Endodermal cell (in vitro differentiated cells): Measurements from ENCODE around the gene RIT2. TPM values are rescaled to one million over a fixed set of nuclear protein-coding genes. Genes with fewer than 3 reads are reported as not detected.
A peak's percentile ranks its signal among the peaks of the same experiment; 100 is the strongest.

ENCODE experiments used
- DNase-seq: peaks from one replicate; pipeline ENCODE4 v3.0.0-alpha.2; 2017
- H3K27ac ChIP-seq: 2 replicates; pipeline ENCODE4 v1.5.1; 2013; ENCODE audit warnings: mild to moderate bottlenecking, low read depth, low read length, moderate library complexity
- H3K27me3 ChIP-seq: 2 replicates; pipeline ENCODE4 v1.6.1; 2013; ENCODE audit warnings: mild to moderate bottlenecking, low read length, moderate library complexity; ENCODE audit not compliant: insufficient read depth, control insufficient read depth, poor library complexity, severe bottlenecking
- H3K36me3 ChIP-seq: 2 replicates; pipeline ENCODE4 v1.7.0; 2013; ENCODE audit warnings: mild to moderate bottlenecking, low read length, moderate library complexity; ENCODE audit not compliant: control insufficient read depth, insufficient read depth
- H3K4me1 ChIP-seq: one replicate; pipeline ENCODE4 v1.7.0; 2013; ENCODE audit warnings: low read length; ENCODE audit not compliant: control insufficient read depth, insufficient read depth
- H3K4me3 ChIP-seq: 2 replicates; pipeline ENCODE4 v1.5.1; 2013; ENCODE audit warnings: mild to moderate bottlenecking, low read length, moderate library complexity
- H3K9ac ChIP-seq: 2 replicates; pipeline ENCODE4 v1.6.1; 2013; ENCODE audit warnings: mild to moderate bottlenecking, low read length, moderate library complexity; ENCODE audit not compliant: poor library complexity, severe bottlenecking; ENCODE audit errors: extremely low read depth
- H3K9me3 ChIP-seq: 2 replicates; pipeline ENCODE4 v1.6.1; 2013; ENCODE audit warnings: mild to moderate bottlenecking, low read length, moderate library complexity; ENCODE audit not compliant: control insufficient read depth
- H3K27ac Mint-ChIP-seq: 2 replicates; pipeline ENCODE4 v1.8.0; 2020; ENCODE audit warnings: mixed read lengths
- H3K27me3 Mint-ChIP-seq: 2 replicates; pipeline ENCODE4 v1.8.0; 2021; ENCODE audit warnings: mild to moderate bottlenecking, mixed read lengths; ENCODE audit not compliant: insufficient read depth
- H3K36me3 Mint-ChIP-seq: 2 replicates; pipeline ENCODE4 v1.8.0; 2020; ENCODE audit warnings: low read depth, mixed read lengths
- H3K4me1 Mint-ChIP-seq: 2 replicates; pipeline ENCODE4 v1.8.0; 2020; ENCODE audit warnings: mixed read lengths
- H3K4me3 Mint-ChIP-seq: 2 replicates; pipeline ENCODE4 v1.8.0; 2020; ENCODE audit warnings: mild to moderate bottlenecking, moderate library complexity, mixed read lengths
- H3K9me3 Mint-ChIP-seq: 2 replicates; pipeline ENCODE4 v1.8.0; 2020; ENCODE audit warnings: mild to moderate bottlenecking, mixed read lengths
- whole genome bisulfite sequencing, 2 experiments: methylation state at CpG; one replicate each; pipeline versions ENCODE4 v1.1.5 to v1.1.7; 2013; ENCODE audit warnings: missing lambda C conversion rate in 2 of 2, mixed read lengths in 1 of 2; ENCODE audit not compliant: insufficient coverage in 1 of 2, insufficient read length in 1 of 2; 5-methylcytosine and 5-hydroxymethylcytosine counted together
- total RNA-seq, 2 donors: library from RNA; stranded (reverse); fragmentation: NEBNext Ultra II Directional in 1 of 2; extraction: Animal tissue kit (Norgen Biotek cat#: 25700) in 1 of 2; gene quantifications; 2 replicates in 1 of 2; 3 replicates in 1 of 2; pipeline ENCODE4 v1.2.1, GENCODE V29; 2021
- TF ChIP-seq, protein P1 (sequence below): fragments of 200-600 bp; sonication (generic); conservative IDR thresholded peaks from 2 replicates; pipeline ENCODE4 v1.5.0; 2021; ENCODE audit warnings: antibody characterized with exemption, mild to moderate bottlenecking

RIT2 gene
- total RNA-seq, 2 donors from 2014 or later = 0.81 TPM; not detected in 1

DNA sequence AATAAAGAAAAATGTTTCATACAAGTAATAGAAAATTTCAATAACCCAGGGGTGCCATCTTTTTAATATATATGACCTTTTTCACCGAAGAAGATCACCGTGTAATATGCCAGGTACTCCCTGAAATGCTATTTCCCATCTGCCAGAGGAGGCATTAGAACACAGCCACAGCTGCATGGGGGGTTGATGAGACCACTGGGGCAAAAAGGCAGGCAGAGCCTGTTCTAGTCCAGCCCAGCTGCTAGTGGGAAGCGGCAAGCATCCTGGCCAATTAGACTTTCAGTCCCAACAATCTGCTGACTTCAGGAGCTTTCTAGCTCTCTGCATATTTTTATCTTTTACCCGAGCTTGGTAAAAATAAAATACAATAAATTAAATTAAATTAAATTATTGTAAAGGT, 362.6 kb downstream of the RIT2 start:
- DNase-seq = no peak
- H3K4me1 Mint-ChIP-seq = no peaks in the 10 kb centered on the region
- peaks cover 8% of the 10 kb centered on the region for H3K9me3 ChIP-seq
- peaks cover 5% of the 10 kb centered on the region for H3K9me3 Mint-ChIP-seq
- H3K36me3 Mint-ChIP-seq = peaks cover 3% of the 10 kb centered on the region
- no peak overlapping the region for H3K4me3 Mint-ChIP-seq
- 83 to 93% methylated on average over 1 to 3 of the region's 4 CpGs for WGBS, 2 experiments
- H3K27ac Mint-ChIP-seq = no peak overlapping the region
- no peaks in the 10 kb centered on the region for H3K4me1 ChIP-seq
- no peak overlapping the region for H3K9ac ChIP-seq
- H3K27ac ChIP-seq = no peak overlapping the region
- no peaks in the 10 kb centered on the region for H3K36me3 ChIP-seq
- peaks cover 2% of the 10 kb centered on the region for H3K27me3 Mint-ChIP-seq
- H3K27me3 ChIP-seq = no peaks in the 10 kb centered on the region
- TF ChIP-seq, protein P1, sequence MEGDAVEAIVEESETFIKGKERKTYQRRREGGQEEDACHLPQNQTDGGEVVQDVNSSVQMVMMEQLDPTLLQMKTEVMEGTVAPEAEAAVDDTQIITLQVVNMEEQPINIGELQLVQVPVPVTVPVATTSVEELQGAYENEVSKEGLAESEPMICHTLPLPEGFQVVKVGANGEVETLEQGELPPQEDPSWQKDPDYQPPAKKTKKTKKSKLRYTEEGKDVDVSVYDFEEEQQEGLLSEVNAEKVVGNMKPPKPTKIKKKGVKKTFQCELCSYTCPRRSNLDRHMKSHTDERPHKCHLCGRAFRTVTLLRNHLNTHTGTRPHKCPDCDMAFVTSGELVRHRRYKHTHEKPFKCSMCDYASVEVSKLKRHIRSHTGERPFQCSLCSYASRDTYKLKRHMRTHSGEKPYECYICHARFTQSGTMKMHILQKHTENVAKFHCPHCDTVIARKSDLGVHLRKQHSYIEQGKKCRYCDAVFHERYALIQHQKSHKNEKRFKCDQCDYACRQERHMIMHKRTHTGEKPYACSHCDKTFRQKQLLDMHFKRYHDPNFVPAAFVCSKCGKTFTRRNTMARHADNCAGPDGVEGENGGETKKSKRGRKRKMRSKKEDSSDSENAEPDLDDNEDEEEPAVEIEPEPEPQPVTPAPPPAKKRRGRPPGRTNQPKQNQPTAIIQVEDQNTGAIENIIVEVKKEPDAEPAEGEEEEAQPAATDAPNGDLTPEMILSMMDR = peak; percentile 11
- no peak overlapping the region for H3K4me3 ChIP-seq

DNA sequence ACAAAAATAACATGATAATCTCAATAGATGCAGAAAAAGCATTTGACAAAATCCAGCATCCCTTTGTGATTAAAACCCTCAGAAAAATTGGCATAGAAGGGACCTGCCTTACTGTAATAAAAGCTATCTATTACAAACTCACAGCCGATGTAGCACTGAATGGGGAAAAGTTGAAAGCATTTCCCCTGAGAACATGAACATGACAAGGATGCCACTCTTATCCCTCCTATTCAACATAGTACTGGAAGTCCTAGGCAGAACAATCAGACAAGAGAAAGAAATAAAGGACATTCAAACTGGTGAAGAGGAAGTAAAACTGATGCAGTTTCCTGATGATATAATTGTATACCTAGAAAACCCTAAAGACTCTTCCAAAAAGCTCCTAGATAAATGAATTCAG, 368.7 kb downstream of the RIT2 start:
- Histone ChIP-seq H3K4me1 (peaks cover 13% of the 10 kb centered on the region), H3K9me3 (peaks cover 15% of the 10 kb centered on the region), H3K27ac (no peak overlapping the region), H3K4me3 (no peak overlapping the region), H3K27me3 (no peaks in the 10 kb centered on the region), H3K36me3 (no peaks in the 10 kb centered on the region), H3K9ac (no peak overlapping the region)
- H3K9me3 Mint-ChIP-seq = peaks cover 13% of the 10 kb centered on the region
- H3K27me3 Mint-ChIP-seq = no peaks in the 10 kb centered on the region
- TF ChIP-seq, protein P1 = no peak
- 100% methylated on average over 1 of the region's 1 CpG; no CpG with 5 or more reads in 1 of the 2 experiments for WGBS, 2 experiments
- DNase-seq = no peak
- peaks cover 3% of the 10 kb centered on the region for H3K36me3 Mint-ChIP-seq
- peaks cover 12% of the 10 kb centered on the region for H3K4me1 Mint-ChIP-seq
- H3K27ac Mint-ChIP-seq = no peak overlapping the region
- H3K4me3 Mint-ChIP-seq = no peak overlapping the region

DNA sequence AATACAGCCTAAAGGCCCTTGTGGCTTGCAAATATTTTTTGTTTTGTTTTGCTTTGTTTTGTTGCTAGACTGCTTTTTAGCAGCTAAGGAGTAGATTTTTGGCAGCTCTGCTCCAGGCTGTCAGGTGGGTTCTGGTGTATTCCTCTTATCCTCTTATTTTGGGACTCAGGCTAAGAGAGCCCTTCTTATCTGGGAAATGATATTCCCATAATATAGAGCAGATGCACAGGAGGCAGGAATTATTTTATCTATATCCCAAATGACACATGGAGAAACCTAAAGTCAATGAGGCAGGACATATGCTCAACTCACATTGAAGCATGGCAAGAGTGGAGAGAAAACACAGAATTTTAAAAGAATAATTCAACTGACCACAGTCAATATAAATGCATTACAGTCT, 369.6 kb downstream of the RIT2 start:
- no peak overlapping the region for H3K27ac Mint-ChIP-seq

More for the DNA sequence above, 369.6 kb downstream of the RIT2 start:
- no peak for DNase-seq
- Histone ChIP-seq H3K9ac (no peak overlapping the region), H3K4me1 (peaks cover 13% of the 10 kb centered on the region), H3K4me3 (no peak overlapping the region), H3K27ac (no peak overlapping the region), H3K9me3 (peaks cover 15% of the 10 kb centered on the region), H3K27me3 (no peaks in the 10 kb centered on the region), H3K36me3 (no peaks in the 10 kb centered on the region)
- Mint-ChIP-seq H3K36me3 (peaks cover 3% of the 10 kb centered on the region), H3K27me3 (no peaks in the 10 kb centered on the region), H3K4me3 (no peak overlapping the region), H3K9me3 (peaks cover 13% of the 10 kb centered on the region), H3K4me1 (peaks cover 12% of the 10 kb centered on the region)
- TF ChIP-seq, protein P1 = no peak
